CD14-positive monocyte (primary cell): ENCODE measurements around the gene FAM83F. TPM values are rescaled to one million over a fixed set of nuclear protein-coding genes. Genes with fewer than 3 reads are reported as not detected.

ENCODE experiments used
- DNase-seq, 3 donors: peaks; one replicate each; pipeline ENCODE4 v3.0.0-alpha.2; 2011 to 2022
- H2AFZ ChIP-seq: 2 replicates; pipeline ENCODE4 v1.6.0; 2012; ENCODE audit warnings: mild to moderate bottlenecking, low read depth, low read length, inconsistent platforms; ENCODE audit not compliant: insufficient read depth, poor library complexity, severe bottlenecking
- H3K27ac ChIP-seq, 2 donors: 1 replicate in 1 of 2; 2 replicates in 1 of 2; pipeline ENCODE4 v1.5.1; 2012 to 2013; ENCODE audit warnings: low read length in 2 of 2, control low read depth in 1 of 2, inconsistent platforms in 1 of 2, low read depth in 1 of 2, mild to moderate bottlenecking in 1 of 2
- H3K27me3 ChIP-seq, 2 donors: one replicate each; pipeline versions ENCODE4 v1.6.0 to v1.6.1; 2011 to 2013; ENCODE audit warnings: low read length in 2 of 2; ENCODE audit not compliant: control insufficient read depth in 2 of 2, insufficient read depth in 2 of 2
- H3K36me3 ChIP-seq, 2 donors: replicated peaks in 1 of 2; 1 replicate in 1 of 2; 2 replicates in 1 of 2; pipeline versions ENCODE4 v1.5.1 to v1.6.1; 2012 to 2013; ENCODE audit warnings: low read length in 2 of 2, control low read depth in 1 of 2, inconsistent platforms in 1 of 2, mild to moderate bottlenecking in 1 of 2; ENCODE audit not compliant: insufficient read depth in 2 of 2, control insufficient read depth in 1 of 2
- H3K4me1 ChIP-seq, 2 donors: 1 replicate in 1 of 2; 2 replicates in 1 of 2; pipeline versions ENCODE4 v1.5.1 to v1.6.1; 2012 to 2013; ENCODE audit warnings: low read length in 2 of 2, control low read depth in 1 of 2, inconsistent platforms in 1 of 2, mild to moderate bottlenecking in 1 of 2, moderate library complexity in 1 of 2; ENCODE audit not compliant: insufficient read depth in 2 of 2, control insufficient read depth in 1 of 2
- H3K4me2 ChIP-seq: replicated peaks from 2 replicates; pipeline ENCODE3; 2012; ENCODE audit warnings: low read length, moderate library complexity, mild to moderate bottlenecking; ENCODE audit not compliant: poor library complexity, severe bottlenecking; ENCODE audit errors: extremely low read depth
- H3K4me3 ChIP-seq, 3 experiments: fragments of 200-600 bp in 1 of 3; sonication (generic) in 1 of 3; replicated peaks in 1 of 3; 1 replicate in 2 of 3; 2 replicates in 1 of 3; pipeline ENCODE4 v1.5.1; 2011 to 2013; ENCODE audit warnings: low read length in 3 of 3, mild to moderate bottlenecking in 3 of 3, control low read depth in 2 of 3, low read depth in 2 of 3, inconsistent platforms in 1 of 3, moderate library complexity in 1 of 3
- H3K79me2 ChIP-seq: 2 replicates; pipeline ENCODE4 v1.6.0; 2012; ENCODE audit warnings: mild to moderate bottlenecking, control low read depth, inconsistent platforms, low read length, moderate library complexity; ENCODE audit not compliant: insufficient read depth
- H3K9ac ChIP-seq: 2 replicates; pipeline ENCODE4 v1.6.0; 2017; ENCODE audit warnings: low read length, mild to moderate bottlenecking; ENCODE audit not compliant: insufficient read depth, poor library complexity, severe bottlenecking
- H3K9me3 ChIP-seq, 2 donors: replicated peaks in 1 of 2; 1 replicate in 1 of 2; 2 replicates in 1 of 2; pipeline versions ENCODE4 v1.5.1 to v1.6.1; 2012 to 2013; ENCODE audit warnings: low read length in 2 of 2, control low read depth in 1 of 2; ENCODE audit not compliant: control insufficient read depth in 1 of 2, insufficient read depth in 1 of 2
- H4K20me1 ChIP-seq: 2 replicates; pipeline ENCODE4 v1.6.0; 2012; ENCODE audit warnings: mild to moderate bottlenecking, low read length, control low read depth, moderate library complexity; ENCODE audit not compliant: insufficient read depth
- H3K27ac Mint-ChIP-seq, 7 donors: one replicate each; pipeline ENCODE4 v1.8.0; 2020; ENCODE audit warnings: mild to moderate bottlenecking in 7 of 7, mixed read lengths in 7 of 7, moderate library complexity in 6 of 7, inconsistent platforms in 2 of 7
- H3K27me3 Mint-ChIP-seq, 3 donors: one replicate each; pipeline ENCODE4 v1.8.0; 2021 to 2022; ENCODE audit warnings: low read depth in 3 of 3, mild to moderate bottlenecking in 3 of 3, mixed read lengths in 3 of 3, moderate library complexity in 3 of 3, inconsistent platforms in 1 of 3
- H3K36me3 Mint-ChIP-seq, 2 donors: one replicate each; pipeline ENCODE4 v1.8.0; 2020; ENCODE audit warnings: mixed read lengths in 2 of 2, inconsistent platforms in 1 of 2, mild to moderate bottlenecking in 1 of 2
- H3K4me1 Mint-ChIP-seq: one replicate; pipeline ENCODE4 v1.8.0; 2020; ENCODE audit warnings: mild to moderate bottlenecking, mixed read lengths
- H3K4me3 Mint-ChIP-seq, 2 donors: one replicate each; pipeline ENCODE4 v1.8.0; 2020; ENCODE audit warnings: mild to moderate bottlenecking in 2 of 2, mixed read lengths in 2 of 2, moderate library complexity in 1 of 2
- H3K9me3 Mint-ChIP-seq, 7 donors: one replicate each; pipeline ENCODE4 v1.8.0; 2020 to 2022; ENCODE audit warnings: mixed read lengths in 7 of 7, mild to moderate bottlenecking in 6 of 7, moderate library complexity in 6 of 7, inconsistent platforms in 2 of 7
- CTCF ChIP-seq: fragments of 200-600 bp; IDR thresholded peaks from one replicate; pipeline ENCODE4 v1.8.0; 2022; ENCODE audit warnings: antibody characterized with exemption, mild to moderate bottlenecking
- WGBS: methylation state at CpG from one replicate; pipeline ENCODE4 v1.1.5; 2013; ENCODE audit warnings: missing lambda C conversion rate; ENCODE audit not compliant: insufficient coverage; 5-methylcytosine and 5-hydroxymethylcytosine counted together
- intact Hi-C, 2 donors: fragments of 100-400 bp; cut with micrococcal nuclease; formaldehyde crosslinking; loops; one replicate each; pipeline versions ENCODE4 v1.15.0 to v1.15.1; 2023
- polyA plus RNA-seq, 3 donors: library from polyadenylated mRNA; depleted of rRNA in 1 of 3; unstranded in 2 of 3; stranded (reverse) in 1 of 3; fragments of 300-500 nt in 2 of 3; fragments of >200 nt in 1 of 3; fragmentation: Illumina TruSeq in 2 of 3; gene quantifications; 1 replicate in 2 of 3; 2 replicates in 1 of 3; pipeline ENCODE4 v1.2.3, GENCODE V29; 2012 to 2021

The FAM83F gene
- polyA plus RNA-seq, 3 donors: 0.01 TPM; not detected in 2

DNA sequence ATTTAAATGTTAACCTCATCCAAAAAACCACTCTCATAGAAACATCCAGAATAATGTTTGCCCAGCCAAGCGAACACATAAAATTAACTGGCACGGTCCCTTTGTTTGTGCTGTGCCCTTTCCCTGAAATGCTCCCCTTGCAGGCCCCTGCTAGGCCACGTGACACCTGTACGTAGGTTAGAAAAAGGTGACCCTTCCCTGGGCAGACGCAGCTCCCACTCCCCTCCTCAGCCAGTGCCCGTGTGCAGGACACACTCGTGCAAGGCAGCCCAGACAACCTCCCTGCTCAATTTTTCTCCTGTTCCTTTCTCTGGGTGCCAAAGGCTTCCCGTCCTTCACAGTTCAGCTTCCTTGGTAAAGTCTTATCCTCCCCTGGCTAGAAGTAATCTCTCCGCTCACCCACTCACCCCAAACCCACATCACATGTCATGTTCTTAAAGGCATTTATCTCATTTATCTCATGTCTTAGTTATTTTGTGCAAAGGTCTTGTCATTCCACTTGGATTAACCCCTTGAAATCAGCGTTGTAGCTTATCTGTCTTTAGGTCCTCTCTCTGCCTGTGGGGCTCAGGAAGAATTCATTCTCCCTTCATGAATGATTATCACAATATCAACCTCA, 20.7 kb downstream of the FAM83F start:
- no peaks in the 10 kb centered on the region for H3K9me3 Mint-ChIP-seq
- Histone ChIP-seq H3K27ac (no peak overlapping the region), H3K4me1 (no peaks in the 10 kb centered on the region), H3K9ac (no peak overlapping the region), H3K4me2 (no peak overlapping the region), H3K27me3 (peaks cover 0 to under 1% of the 10 kb centered on the region in 2 donors), H3K79me2 (no peaks in the 10 kb centered on the region), H4K20me1 (no peaks in the 10 kb centered on the region), H2AFZ (no peak overlapping the region), H3K9me3 (no peaks in the 10 kb centered on the region), H3K36me3 (no peaks in the 10 kb centered on the region), H3K4me3 (no peak overlapping the region)
- TF ChIP-seq CTCF: no peak
- peaks cover 9 to 18% (median 13%) of the 10 kb centered on the region in 3 donors for H3K27me3 Mint-ChIP-seq
- no peaks in the 10 kb centered on the region for H3K36me3 Mint-ChIP-seq
- DNase-seq: no peak
- intact Hi-C loops: no loop called here
- no peaks in the 10 kb centered on the region for H3K4me1 Mint-ChIP-seq
- no peak overlapping the region for H3K27ac Mint-ChIP-seq
- no peak overlapping the region for H3K4me3 Mint-ChIP-seq
- 92% methylated on average over 8 of the region's 10 CpGs for WGBS

GRCh38 chr22:40018051-40018450, 23.3 kb downstream of the FAM83F start:
- Mint-ChIP-seq H3K36me3 (no peaks in the 10 kb centered on the region), H3K27me3 (peaks cover 2 to 18% (median 4%) of the 10 kb centered on the region in 3 donors), H3K27ac (no peak overlapping the region), H3K4me1 (no peaks in the 10 kb centered on the region), H3K4me3 (no peak overlapping the region), H3K9me3 (no peaks in the 10 kb centered on the region)
- Histone ChIP-seq H3K4me2 (no peak overlapping the region), H3K9me3 (no peaks in the 10 kb centered on the region), H3K4me1 (no peaks in the 10 kb centered on the region), H3K27me3 (no peaks in the 10 kb centered on the region), H4K20me1 (no peaks in the 10 kb centered on the region), H3K9ac (no peak overlapping the region), H3K79me2 (no peaks in the 10 kb centered on the region), H3K4me3 (no peak overlapping the region), H3K36me3 (no peaks in the 10 kb centered on the region), H3K27ac (no peak overlapping the region), H2AFZ (no peak overlapping the region)
- intact Hi-C loops: no loop called here
- DNase-seq: no peak
- 96% methylated on average over 3 of the region's 6 CpGs for WGBS
- TF ChIP-seq CTCF: no peak
